Measurements from ENCODE around the gene TRAF2.
A peak's percentile ranks its signal among the peaks of the same experiment; 100 is the strongest.

TRAF2 gene

GRCh38 chr9:136949817-136950655 lies 63.7 kb downstream of the TRAF2 start:
- DNase-seq (ENCODE audit: low read depth), result peak; percentile 95

- no peak for DNase-seq (ENCODE audit: low read depth)
Measured at GRCh38 chr9:136950656-136951276, 64.5 kb downstream of the TRAF2 start.

DNA sequence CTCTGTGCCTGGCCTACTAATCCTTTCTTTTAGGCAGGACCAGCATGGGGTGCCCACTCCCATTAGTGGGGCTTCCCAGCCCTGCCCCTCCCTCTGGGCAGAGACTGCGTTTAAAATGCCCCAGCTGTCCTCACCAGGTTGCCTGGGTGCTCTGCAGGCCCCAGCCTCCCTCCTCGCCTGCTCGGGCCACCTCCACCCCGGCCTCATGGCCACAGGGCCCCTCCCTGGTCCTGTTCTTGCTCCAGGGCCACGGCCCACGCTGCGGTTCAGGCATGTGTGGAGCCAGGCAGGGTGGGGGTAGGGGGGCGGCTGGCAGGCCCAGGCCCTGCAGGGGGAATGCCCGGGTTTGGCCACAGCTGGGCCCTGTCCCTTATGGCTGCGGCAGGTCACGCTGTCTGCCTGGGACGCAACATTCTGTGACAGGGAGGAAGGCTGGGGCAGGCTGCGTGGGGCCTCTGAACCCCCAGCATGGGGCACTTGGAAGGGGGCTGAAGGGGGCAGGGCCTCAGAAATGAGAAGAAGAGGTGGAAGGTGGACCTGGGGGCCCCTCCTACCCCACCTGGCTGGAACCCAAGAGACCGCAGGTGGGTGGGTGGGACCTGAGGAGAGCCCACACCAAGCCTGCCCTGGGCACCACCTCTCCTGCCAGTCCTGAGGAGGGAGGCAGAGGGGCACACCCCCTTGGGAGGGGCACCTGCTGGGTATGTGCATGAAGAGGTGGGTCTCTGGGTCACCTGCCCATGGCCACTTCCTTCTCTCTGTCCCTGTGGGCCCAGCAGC lies 65.4 kb downstream of the TRAF2 start, which contains the start of gene LCN12:
Gene LCN12 (plus strand): TSS at position 733 of the 780 bp plus-strand sequence. CDS start 55 bp downstream, outside the sequence.
- DNase-seq (ENCODE audit: low read depth), result no peak

- no peak for DNase-seq (ENCODE audit: low read depth)
Measured at GRCh38 chr9:136952321-136952850, 66.1 kb downstream of the TRAF2 start.

DNA sequence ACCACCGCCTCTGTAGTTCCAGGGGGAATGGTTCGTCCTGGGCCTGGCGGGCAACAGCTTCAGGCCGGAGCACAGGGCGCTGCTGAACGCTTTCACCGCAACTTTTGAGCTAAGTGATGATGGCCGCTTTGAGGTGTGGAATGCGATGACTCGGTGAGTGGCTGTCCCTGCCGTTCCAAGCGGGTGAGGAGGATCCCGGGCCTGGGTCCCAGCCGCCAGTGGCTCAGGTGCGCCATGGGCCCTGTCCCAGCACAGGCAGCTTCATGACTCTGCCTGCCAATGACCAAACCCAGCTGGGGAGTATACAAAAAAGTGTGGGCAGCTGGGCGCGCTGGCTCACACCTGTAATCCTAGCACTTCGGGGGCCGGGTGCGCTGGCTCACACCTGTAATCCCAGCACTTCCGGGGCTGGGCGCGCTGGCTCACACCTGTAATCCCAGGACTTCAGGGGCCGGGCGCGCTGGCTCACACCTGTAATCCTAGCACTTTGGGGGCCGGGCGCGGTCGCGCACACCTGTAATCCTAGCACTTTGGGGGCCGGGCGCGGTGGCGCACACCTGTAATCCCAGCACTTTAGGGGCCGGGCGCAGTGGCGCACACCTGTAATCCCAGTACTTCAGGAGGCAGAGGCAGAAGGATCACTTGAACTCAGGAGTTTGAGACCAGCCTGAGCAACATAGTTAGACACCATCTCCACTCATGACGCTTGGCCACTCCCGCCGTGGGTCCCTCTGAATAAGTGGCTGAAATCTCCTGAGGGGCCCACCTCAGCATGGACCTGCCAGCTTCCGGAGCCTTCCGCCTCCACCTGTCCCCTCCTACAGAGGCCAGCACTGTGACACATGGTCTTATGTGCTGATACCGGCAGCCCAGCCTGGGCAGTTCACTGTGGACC lies 66.8 kb downstream of the TRAF2 start:
- no peak for DNase-seq (ENCODE audit: low read depth)

- no peak for DNase-seq (ENCODE audit: low read depth)
Measured at GRCh38 chr9:136953771-136954269, 67.5 kb downstream of the TRAF2 start.

DNA sequence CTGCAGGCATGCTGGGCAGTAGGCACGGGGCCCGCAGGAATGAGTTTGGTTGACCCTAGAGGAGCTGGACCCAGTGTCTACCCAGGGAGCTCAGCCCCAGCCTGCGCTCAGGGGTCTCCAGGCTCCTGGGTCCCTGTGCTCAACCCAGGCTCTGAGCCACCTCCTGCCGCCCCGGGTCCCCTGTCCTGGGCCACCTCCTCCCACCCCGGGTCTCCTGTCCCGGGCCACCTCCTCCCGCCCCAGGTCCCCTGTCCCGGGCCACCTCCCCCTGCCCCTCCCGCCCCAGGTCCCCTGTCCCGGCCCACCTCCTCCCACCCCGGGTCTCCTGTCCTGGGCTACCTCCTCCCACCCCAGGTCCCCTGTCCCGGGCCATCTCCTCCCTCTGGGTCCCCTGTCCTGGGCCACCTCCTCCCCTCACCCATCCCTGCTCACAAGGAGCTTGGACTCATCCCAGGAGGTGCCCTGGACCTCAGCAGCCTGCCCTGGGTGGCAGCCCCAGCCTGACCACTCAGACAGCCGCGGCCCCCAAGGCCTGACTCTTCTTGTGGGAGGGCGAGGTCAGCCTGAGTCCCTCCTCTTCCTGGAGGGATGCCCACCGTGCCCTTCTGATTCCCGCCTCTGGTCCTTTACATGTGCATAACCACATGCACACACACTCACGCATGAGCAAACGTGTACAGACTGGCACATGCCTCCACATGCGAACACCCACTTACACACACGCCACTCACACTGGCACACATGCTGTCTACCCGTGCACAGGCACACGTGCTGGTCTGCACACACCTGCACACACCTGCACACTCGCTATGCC lies 68.2 kb downstream of the TRAF2 start:
- no peak for DNase-seq (ENCODE audit: low read depth)

GRCh38 chr9:136955202-136955942 lies 69.1 kb downstream of the TRAF2 start:
- DNase-seq (ENCODE audit: low read depth), result no peak

GRCh38 chr9:136955943-136956335 lies 69.6 kb downstream of the TRAF2 start:
- DNase-seq (ENCODE audit: low read depth), result no peak

GRCh38 chr9:136956604-136957003 lies 70.3 kb downstream of the TRAF2 start:
- no peak for DNase-seq (ENCODE audit: low read depth)

GRCh38 chr9:136957461-136957860 lies 71.1 kb downstream of the TRAF2 start:
- DNase-seq (ENCODE audit: low read depth), result no peak

DNA sequence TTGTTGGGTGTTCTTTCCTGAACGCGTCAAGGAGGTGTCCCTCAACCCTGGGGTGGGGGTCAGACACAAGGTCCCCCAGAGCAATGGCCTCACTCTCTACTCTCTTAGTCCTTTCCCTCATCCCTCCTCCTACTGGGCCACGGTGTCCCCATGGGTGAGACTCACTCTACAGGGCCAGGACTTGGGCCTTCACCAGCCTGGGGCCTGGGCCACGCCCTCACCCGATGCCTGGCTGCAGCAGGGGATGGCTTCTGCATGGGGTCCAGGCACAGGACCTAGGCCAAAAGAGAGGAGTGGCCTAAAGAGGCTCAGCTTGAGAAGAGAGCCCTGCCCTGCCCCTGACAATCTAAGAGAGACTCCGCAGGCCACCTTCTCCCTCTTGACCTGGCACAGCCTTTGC lies 71.6 kb downstream of the TRAF2 start:
- no peak for DNase-seq (ENCODE audit: low read depth)

GRCh38 chr9:136958473-136958872 lies 72.2 kb downstream of the TRAF2 start:
- no peak for DNase-seq (ENCODE audit: low read depth)

- DNase-seq (ENCODE audit: low read depth), result no peak
Measured at GRCh38 chr9:136958898-136959850, 72.9 kb downstream of the TRAF2 start.

DNA sequence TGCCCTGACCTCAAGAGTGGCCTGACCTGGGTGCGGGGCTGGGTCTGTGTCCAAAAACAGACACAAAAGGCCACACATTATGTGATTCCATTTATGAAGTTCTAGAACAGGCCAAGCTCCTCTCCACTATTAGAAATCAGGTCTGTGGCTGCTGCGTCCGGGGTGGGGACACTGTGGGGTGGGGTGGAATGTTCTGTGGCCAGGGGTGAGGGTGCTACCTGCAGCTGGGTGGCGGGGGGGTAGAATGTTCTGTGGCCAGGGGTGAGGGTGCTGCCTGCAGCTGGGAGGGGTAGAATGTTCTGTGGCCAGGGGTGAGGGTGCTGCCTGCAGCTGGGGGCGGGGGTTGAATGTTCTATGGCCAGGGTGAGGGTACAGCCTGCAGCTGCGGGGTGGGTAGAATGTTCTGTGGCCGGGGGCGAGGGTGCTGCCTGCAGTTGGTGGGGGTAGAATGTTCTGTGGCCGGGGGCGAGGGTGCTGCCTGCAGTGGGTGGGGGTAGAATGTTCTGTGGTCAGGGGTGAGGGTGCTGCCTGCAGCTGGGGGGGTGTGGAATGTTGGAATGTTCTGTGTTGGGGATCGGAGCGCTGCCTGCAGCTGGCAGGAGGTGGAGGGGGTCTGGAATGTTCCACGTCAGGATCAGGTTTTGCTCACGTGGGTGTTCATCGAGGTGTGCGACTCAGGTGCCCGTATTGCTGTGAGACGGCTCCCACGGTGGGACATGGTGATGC lies 74.1 kb downstream of the TRAF2 start:
- no peak for DNase-seq (ENCODE audit: low read depth)

DNA sequence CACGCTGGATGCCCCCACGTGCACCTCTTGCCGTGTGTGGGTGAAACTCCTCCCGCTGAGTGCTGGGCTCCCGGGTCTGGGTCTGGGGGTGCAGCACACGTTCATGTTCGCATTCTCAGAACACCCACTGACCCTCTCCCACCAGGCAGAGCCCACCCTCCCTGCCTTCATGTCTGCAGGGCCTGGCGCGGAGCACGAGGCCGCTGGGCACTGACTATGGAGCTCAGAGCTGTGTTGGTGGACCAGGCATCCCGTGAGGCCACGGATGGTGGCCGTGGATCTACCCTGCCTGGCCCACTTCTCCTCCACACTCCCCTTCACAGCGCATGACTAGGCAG lies 74.6 kb downstream of the TRAF2 start:
- DNase-seq (ENCODE audit: low read depth), result no peak

- no peak for DNase-seq (ENCODE audit: low read depth)
Measured at GRCh38 chr9:136961279-136962065, 75.2 kb downstream of the TRAF2 start.
